IPS-15b (cell line): ENCODE results near the gene ZNF592.
A peak's percentile ranks its signal among the peaks of the same experiment; 100 is the strongest.
"Not testable (repeated sequence)": the region's sequence is repeated elsewhere in the genome, so short reads cannot be mapped to it uniquely, and the experiment has no call there.

Experiments used
- H3K27me3 ChIP-seq: one replicate; pipeline ENCODE4 v1.6.1; 2013; ENCODE audit warnings: low read length; ENCODE audit not compliant: control insufficient read depth, insufficient read depth
- H3K36me3 ChIP-seq: one replicate; pipeline ENCODE4 v1.6.1; 2013; ENCODE audit warnings: low read length; ENCODE audit not compliant: control insufficient read depth, insufficient read depth
- H3K4me1 ChIP-seq: one replicate; pipeline ENCODE4 v1.6.1; 2013; ENCODE audit warnings: mild to moderate bottlenecking, low read length; ENCODE audit not compliant: control insufficient read depth, insufficient read depth
- H3K4me3 ChIP-seq: one replicate; pipeline ENCODE4 v1.5.1; 2013; ENCODE audit warnings: low read depth, low read length
- H3K9ac ChIP-seq: one replicate; pipeline ENCODE4 v1.6.1; 2013; ENCODE audit warnings: low read depth, mild to moderate bottlenecking, low read length
- H3K9me3 ChIP-seq: one replicate; pipeline ENCODE4 v1.6.1; 2013; ENCODE audit warnings: mild to moderate bottlenecking, low read length; ENCODE audit not compliant: control insufficient read depth, insufficient read depth

Gene ZNF592

DNA sequence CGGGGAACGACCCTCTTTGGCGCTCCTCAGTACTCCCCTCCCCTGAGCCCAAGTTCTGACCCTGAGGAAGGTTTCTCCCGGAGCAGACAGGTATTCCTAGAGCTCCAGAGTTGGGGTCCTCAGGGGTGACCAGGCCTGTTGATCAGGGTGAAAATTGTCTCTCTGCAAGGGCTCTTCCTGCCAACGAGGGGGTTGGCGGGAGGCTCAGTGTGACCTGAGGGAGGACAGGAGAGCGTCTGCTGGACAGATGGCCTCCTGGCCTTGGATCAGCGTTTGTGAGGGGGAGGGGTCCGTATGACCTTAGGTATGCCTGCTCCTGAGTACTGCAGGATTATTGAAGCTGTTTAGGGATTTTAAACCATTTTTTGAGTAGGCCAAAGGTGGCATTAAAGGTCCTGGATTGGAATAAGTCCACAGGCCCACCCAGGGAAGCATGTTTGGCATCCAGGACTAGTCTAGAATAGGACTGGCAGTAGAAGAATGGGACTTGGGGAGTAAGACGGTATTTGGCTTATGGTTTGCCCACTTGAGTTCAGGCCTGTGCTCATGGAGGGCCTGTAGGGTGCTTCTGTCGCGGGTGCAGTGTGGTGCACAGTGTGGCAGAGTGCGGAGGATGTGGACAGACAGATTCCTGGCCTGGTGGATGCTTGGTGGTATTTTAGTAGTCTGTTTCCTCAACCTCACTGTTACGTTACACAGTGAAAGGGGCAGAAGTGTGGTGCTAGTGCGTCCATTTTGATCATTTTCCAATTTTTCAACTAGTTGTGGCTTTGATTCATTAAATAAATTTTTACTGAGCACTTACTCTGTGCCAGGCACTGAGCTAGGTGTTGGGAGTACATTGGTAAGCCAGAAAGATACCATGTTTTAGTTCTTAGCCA is 959 bp downstream of the ZNF592 start:
- Histone ChIP-seq H3K36me3 (no peaks in the 10 kb centered on the region), H3K4me1 (peaks cover 7% of the 10 kb centered on the region), H3K27me3 (no peaks in the 10 kb centered on the region)

DNA sequence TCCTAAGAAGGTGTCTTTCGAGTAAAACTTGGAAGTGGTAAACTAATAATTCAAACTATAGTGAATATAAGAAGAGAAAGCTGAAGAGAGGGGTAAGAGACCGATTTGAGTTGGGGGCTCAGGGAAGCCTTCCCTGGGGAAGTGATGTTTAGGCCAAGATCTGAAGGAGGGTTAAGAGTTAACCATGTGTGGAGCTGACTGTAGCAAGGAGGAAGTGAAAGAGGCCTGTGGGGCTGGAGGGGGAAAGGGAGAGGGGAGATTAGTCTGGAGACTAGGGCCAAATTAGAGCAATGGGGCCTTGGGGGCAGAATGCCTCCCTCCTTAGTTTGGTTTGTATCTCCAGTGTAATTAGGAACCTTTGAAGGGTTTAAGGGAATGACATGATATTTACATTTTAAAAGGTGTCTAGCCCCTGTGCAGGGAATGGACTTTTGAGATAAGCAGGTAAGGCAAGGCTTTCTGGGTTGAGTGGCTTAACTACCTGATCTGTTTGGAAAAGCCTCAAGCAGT is 2.2 kb downstream of the ZNF592 start:
- H3K4me3 ChIP-seq = no peak overlapping the region
- no peak overlapping the region for H3K9ac ChIP-seq
- no peaks in the 10 kb centered on the region for H3K9me3 ChIP-seq
- no peaks in the 10 kb centered on the region for H3K27me3 ChIP-seq
- no peaks in the 10 kb centered on the region for H3K36me3 ChIP-seq
- peaks cover 7% of the 10 kb centered on the region for H3K4me1 ChIP-seq

More for the DNA sequence above, 959 bp downstream of the ZNF592 start:
- Histone ChIP-seq H3K9me3 (no peaks in the 10 kb centered on the region), H3K9ac (peak overlapping the region; percentile 79), H3K4me3 (peak overlapping the region; percentile 97)

DNA sequence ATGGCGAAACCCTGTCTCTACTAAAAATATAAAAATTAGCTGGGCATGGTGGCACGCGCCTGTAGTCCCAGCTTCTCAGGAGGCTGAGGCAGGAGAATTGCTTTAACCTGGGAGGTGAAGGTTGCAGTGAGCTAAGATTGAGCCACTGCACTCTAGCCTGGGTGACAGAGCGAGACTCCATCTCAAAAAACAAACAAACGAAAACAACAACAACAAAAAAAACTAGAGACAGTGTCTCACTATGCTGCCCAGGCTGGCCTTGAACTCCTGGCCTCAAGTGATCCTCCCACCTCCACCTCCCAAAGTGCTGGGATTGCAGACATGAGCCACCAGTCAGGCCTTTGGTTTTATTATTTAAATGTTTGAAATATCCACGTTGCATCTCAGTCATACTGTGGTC is 3.3 kb downstream of the ZNF592 start:
- not testable (repeated sequence) for H3K9ac ChIP-seq, H3K4me3 ChIP-seq, H3K4me1 ChIP-seq, H3K9me3 ChIP-seq, H3K36me3 ChIP-seq, H3K27me3 ChIP-seq

GRCh38 chr15:84752195-84752594 is 3.8 kb downstream of the ZNF592 start:
- Histone ChIP-seq H3K36me3 (no peaks in the 10 kb centered on the region), H3K4me1 (peaks cover 5% of the 10 kb centered on the region), H3K9ac (no peak overlapping the region), H3K27me3 (no peaks in the 10 kb centered on the region), H3K9me3 (no peaks in the 10 kb centered on the region), H3K4me3 (no peak overlapping the region)

DNA sequence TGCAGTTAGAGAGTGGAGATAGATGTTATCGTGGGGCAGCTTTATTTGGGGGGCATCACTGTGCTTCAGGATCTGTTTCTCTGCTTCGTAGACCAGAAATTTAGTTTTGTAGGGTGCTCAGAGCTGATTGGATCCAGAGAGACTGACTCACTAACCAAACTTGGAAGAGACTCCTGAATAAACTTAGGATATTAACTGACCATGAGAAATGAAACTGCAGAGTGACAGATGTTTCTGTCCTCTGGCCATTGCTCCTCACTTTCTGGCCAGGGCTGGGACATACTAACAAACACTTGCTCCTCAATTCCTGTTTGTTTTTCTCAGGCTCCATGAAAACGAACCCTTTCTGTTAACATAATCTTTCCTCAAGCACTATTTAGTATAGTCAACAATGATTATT is 4.3 kb downstream of the ZNF592 start:
- Histone ChIP-seq H3K36me3 (no peaks in the 10 kb centered on the region), H3K4me1 (peaks cover 3% of the 10 kb centered on the region), H3K9ac (no peak overlapping the region), H3K9me3 (no peaks in the 10 kb centered on the region), H3K27me3 (no peaks in the 10 kb centered on the region), H3K4me3 (no peak overlapping the region)

- not testable (repeated sequence) for H3K4me3 ChIP-seq, H3K9me3 ChIP-seq, H3K4me1 ChIP-seq, H3K36me3 ChIP-seq, H3K27me3 ChIP-seq, H3K9ac ChIP-seq
Observed at GRCh38 chr15:84754889-84755288, 6.5 kb downstream of the ZNF592 start.

- H3K36me3 ChIP-seq = no peaks in the 10 kb centered on the region
- no peak overlapping the region for H3K9ac ChIP-seq
- peaks cover 3% of the 10 kb centered on the region for H3K4me1 ChIP-seq
- H3K9me3 ChIP-seq = no peaks in the 10 kb centered on the region
- H3K27me3 ChIP-seq = no peaks in the 10 kb centered on the region
- H3K4me3 ChIP-seq = no peak overlapping the region
Observed at GRCh38 chr15:84755736-84756527, 7.5 kb downstream of the ZNF592 start.

- Histone ChIP-seq H3K36me3 (no peaks in the 10 kb centered on the region), H3K4me3 (no peak overlapping the region), H3K27me3 (no peaks in the 10 kb centered on the region), H3K9me3 (no peaks in the 10 kb centered on the region), H3K9ac (no peak overlapping the region), H3K4me1 (no peaks in the 10 kb centered on the region)
Observed at GRCh38 chr15:84759018-84759417, 10.6 kb downstream of the ZNF592 start.

DNA sequence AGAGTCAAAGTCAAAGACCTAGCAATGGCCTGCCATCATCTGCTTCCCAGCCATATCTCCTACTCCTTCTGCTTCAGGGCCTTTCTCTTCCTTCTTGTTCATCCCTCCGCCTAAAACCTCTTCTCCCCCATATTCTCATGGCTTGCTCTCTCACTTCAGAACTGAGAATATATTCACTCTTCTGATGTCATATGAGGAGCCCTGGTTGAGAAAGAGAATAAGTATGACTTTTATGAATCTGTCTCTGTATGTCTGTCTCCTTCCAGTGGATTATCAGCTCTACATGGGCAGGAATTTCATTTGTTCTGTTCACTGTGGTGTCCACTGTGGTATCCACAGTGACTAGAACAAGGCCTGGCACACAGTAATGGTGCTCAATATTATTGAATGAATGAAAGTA is 11.8 kb downstream of the ZNF592 start:
- H3K9me3 ChIP-seq = no peaks in the 10 kb centered on the region
- no peak overlapping the region for H3K4me3 ChIP-seq
- no peaks in the 10 kb centered on the region for H3K36me3 ChIP-seq
- H3K4me1 ChIP-seq = no peaks in the 10 kb centered on the region
- H3K27me3 ChIP-seq = no peaks in the 10 kb centered on the region
- H3K9ac ChIP-seq = no peak overlapping the region

GRCh38 chr15:84761607-84762131 is 13.3 kb downstream of the ZNF592 start:
- Histone ChIP-seq H3K36me3 (no peaks in the 10 kb centered on the region), H3K9me3 (no peaks in the 10 kb centered on the region), H3K4me1 (no peaks in the 10 kb centered on the region), H3K27me3 (no peaks in the 10 kb centered on the region), H3K4me3 (no peak overlapping the region), H3K9ac (no peak overlapping the region)

DNA sequence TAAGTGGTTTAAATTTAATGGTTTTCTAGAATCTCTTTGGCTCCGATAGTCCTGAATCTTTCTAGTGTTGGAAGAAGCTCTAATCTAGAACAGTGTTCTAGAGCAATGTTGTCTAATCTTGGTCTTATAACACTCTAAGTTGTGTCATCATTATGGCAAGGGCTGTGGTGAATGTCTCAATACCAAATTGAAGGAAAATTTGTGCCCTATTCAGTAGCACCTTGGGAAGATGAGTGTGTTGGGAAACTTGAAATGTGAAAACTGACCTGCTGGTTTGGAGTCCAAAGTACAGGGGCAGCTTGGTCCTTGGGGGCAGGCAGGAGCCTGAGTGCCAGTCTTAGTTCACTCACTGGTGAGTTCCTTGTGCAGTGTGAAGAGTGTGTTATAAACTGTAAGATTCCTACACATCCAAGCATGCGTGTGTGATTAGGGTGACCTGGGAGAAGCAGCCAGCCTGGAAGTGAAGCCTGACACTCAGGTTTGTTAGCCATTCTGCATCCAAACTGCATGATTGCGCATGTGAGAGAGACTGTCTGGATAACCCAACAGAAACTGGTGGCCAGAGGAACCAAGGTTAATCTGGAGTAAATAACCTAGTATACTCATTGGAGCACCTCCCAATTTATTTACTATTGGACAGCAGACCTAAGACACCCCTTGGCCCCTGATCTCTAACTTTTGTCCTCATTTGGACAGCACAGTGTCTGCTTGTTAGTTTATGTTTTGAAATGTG is 14.6 kb downstream of the ZNF592 start:
- Histone ChIP-seq H3K36me3 (no peaks in the 10 kb centered on the region), H3K4me3 (no peak overlapping the region), H3K9ac (no peak overlapping the region), H3K27me3 (no peaks in the 10 kb centered on the region), H3K9me3 (no peaks in the 10 kb centered on the region), H3K4me1 (no peaks in the 10 kb centered on the region)
